Spleen (tissue), 11 donors: ENCODE data around the gene METTL23. TPM values are rescaled to one million over a fixed set of nuclear protein-coding genes. Genes with fewer than 3 reads are reported as not detected.

Experiments used
- DNase-seq: peaks from one replicate; pipeline ENCODE4 v3.0.0-alpha.2; 2020
- H3K27ac ChIP-seq, 8 donors: fragments of 200-600 bp; sonication (generic) in 7 of 8; 1 replicate in 4 of 8; 2 replicates in 4 of 8; pipeline versions ENCODE4 v1.5.0 to v1.8.0; 2016 to 2021; ENCODE audit warnings: inconsistent platforms in 4 of 8, mild to moderate bottlenecking in 4 of 8, moderate library complexity in 1 of 8
- H3K27me3 ChIP-seq, 7 donors: fragments of 200-600 bp; sonication (generic) in 6 of 7; replicated peaks in 1 of 7; 1 replicate in 4 of 7; 2 replicates in 3 of 7; pipeline versions ENCODE4 v1.5.0 to v1.8.0; 2016 to 2021; ENCODE audit warnings: inconsistent platforms in 3 of 7, mild to moderate bottlenecking in 1 of 7
- H3K36me3 ChIP-seq, 6 donors: fragments of 200-600 bp; sonication (generic) in 5 of 6; 1 replicate in 4 of 6; 2 replicates in 2 of 6; pipeline versions ENCODE4 v1.5.0 to v1.8.0; 2016 to 2021; ENCODE audit warnings: inconsistent platforms in 2 of 6
- H3K4me1 ChIP-seq, 6 donors: fragments of 200-600 bp; sonication (generic) in 5 of 6; 1 replicate in 3 of 6; 2 replicates in 3 of 6; pipeline versions ENCODE4 v1.5.0 to v1.8.0; 2016 to 2021; ENCODE audit warnings: inconsistent platforms in 3 of 6
- H3K4me3 ChIP-seq, 8 donors: fragments of 200-600 bp; sonication (generic) in 7 of 8; 1 replicate in 4 of 8; 2 replicates in 4 of 8; pipeline versions ENCODE4 v1.5.0 to v1.8.0; 2016 to 2021; ENCODE audit warnings: inconsistent platforms in 4 of 8, mild to moderate bottlenecking in 4 of 8, moderate library complexity in 2 of 8
- H3K9me3 ChIP-seq, 8 donors: fragments of 200-600 bp; sonication (generic) in 7 of 8; 1 replicate in 4 of 8; 2 replicates in 4 of 8; pipeline versions ENCODE4 v1.5.0 to v1.8.0; 2016 to 2021; ENCODE audit warnings: inconsistent platforms in 4 of 8
- CTCF ChIP-seq, 11 experiments: fragments of 200-600 bp in 7 of 11; fragments of 450-650 bp in 4 of 11; sonication (generic) in 4 of 11; IDR thresholded peaks in 8 of 11; conservative IDR thresholded peaks in 3 of 11; 1 replicate in 7 of 11; 2 replicates in 4 of 11; pipeline versions ENCODE4 v1.4.0 to v1.8.0; 2016 to 2021; ENCODE audit warnings: antibody characterized with exemption in 11 of 11, inconsistent platforms in 4 of 11, mild to moderate bottlenecking in 1 of 11
- POLR2A ChIP-seq, 3 donors: fragments of 450-650 bp; IDR thresholded peaks; one replicate each; pipeline ENCODE4 v1.5.1; 2017; ENCODE audit warnings: antibody characterized with exemption in 3 of 3, mild to moderate bottlenecking in 1 of 3
- POLR2AphosphoS5 ChIP-seq, 3 donors: sonication (generic); formaldehyde crosslinking; IDR thresholded peaks; one replicate each; pipeline ENCODE4 v1.5.1; 2017; ENCODE audit warnings: antibody characterized with exemption in 3 of 3
- WGBS, 5 donors: extraction: QIAGEN DNeasy Blood & Tissue Kit in 3 of 5; methylation state at CpG; one replicate each; pipeline versions ENCODE4 v1.1.5 to v1.1.7; 2013 to 2018; 5-methylcytosine and 5-hydroxymethylcytosine counted together
- intact Hi-C: fragments of 100-400 bp; cut with DNase I; formaldehyde crosslinking; loops from one replicate; pipeline ENCODE4 v1.15.0; 2023; ENCODE audit warnings: low total_unique reads
- polyA plus RNA-seq, 3 donors: library from polyadenylated mRNA; stranded (reverse); fragments of 200-250 nt; gene quantifications; one replicate each; pipeline ENCODE4 v1.2.1, GENCODE V29; 2013
- total RNA-seq, 7 donors: library from RNA; depleted of rRNA in 3 of 7; stranded (reverse); fragments of >200 nt in 3 of 7; fragmentation: NEBNext Ultra II Directional in 4 of 7; extraction: Animal tissue kit (Norgen Biotek cat#: 25700) in 4 of 7; gene quantifications; one replicate each; pipeline versions ENCODE4 v1.1.0 to v1.2.1, GENCODE V29; 2016 to 2021
- donor health status: healthy with polysubstance abuse.
- donor health status: DM: no; HTN: no; CAD: no; lungs with moderate emphysema.
- donor health status: DM: no; HTN: no; CAD: no.
- donor health status: Bipolar disorder and iron deficiency.
- donor health status: healthy.
- donor health status: DM: no; HTN: no; CAD: no.
- donor health status: DM: yes; HTN: yes; CAD: no.

METTL23 gene
- total and polyA plus RNA-seq, 10 donors: 35.8 to 72.7 (median 49.5) TPM

- 75 to 83% (median 79%) methylated on average over 18 to 25 of the region's 25 CpGs for WGBS, 5 donors
- H3K4me3 ChIP-seq: no peak overlapping the region
- peak; percentile 62 for DNase-seq
- TF ChIP-seq CTCF (IDR thresholded peaks at IDR 0.05 in 8 of 11, conservative IDR thresholded peaks at IDR 0.05 in 3 of 11): no peak
- no peak for TF ChIP-seq POLR2A (IDR thresholded peaks at IDR 0.05)
- no peaks in the 10 kb centered on the region for H3K9me3 ChIP-seq
- intact Hi-C loops: no loop called here
- H3K27ac ChIP-seq: peak overlapping the region in 5 of 8 donors; percentile 13 to 91 (median 85)
- H3K36me3 ChIP-seq: peaks cover 0 to 54% (median 0%) of the 10 kb centered on the region in 6 donors
- no peaks in the 10 kb centered on the region for H3K27me3 ChIP-seq
- H3K4me1 ChIP-seq: peaks cover 16 to 85% (median 50%) of the 10 kb centered on the region in 6 donors
Observed at GRCh38 chr17:76683921-76684745, 42.5 kb upstream of the METTL23 start.

GRCh38 chr17:76684756-76685155 is 41.9 kb upstream of the METTL23 start:
- H3K4me1 ChIP-seq: peaks cover 16 to 89% (median 53%) of the 10 kb centered on the region in 6 donors
- intact Hi-C loops: no loop called here
- peaks cover 0 to 54% (median 0%) of the 10 kb centered on the region in 6 donors for H3K36me3 ChIP-seq
- H3K4me3 ChIP-seq: no peak overlapping the region
- DNase-seq: peak; percentile 45
- peak overlapping the region in 6 of 8 donors; percentile 58 to 91 (median 86) for H3K27ac ChIP-seq
- TF ChIP-seq CTCF (IDR thresholded peaks at IDR 0.05 in 8 of 11, conservative IDR thresholded peaks at IDR 0.05 in 3 of 11) (no peak), POLR2A (IDR thresholded peaks at IDR 0.05) (no peak), POLR2AphosphoS5 (IDR thresholded peaks at IDR 0.05) (no peak)
- WGBS, 5 donors: 62 to 78% (median 76%) methylated on average over 4 to 7 of the region's 7 CpGs
- H3K27me3 ChIP-seq: no peaks in the 10 kb centered on the region
- no peaks in the 10 kb centered on the region for H3K9me3 ChIP-seq

GRCh38 chr17:76685366-76685765 is 41.3 kb upstream of the METTL23 start:
- Histone ChIP-seq H3K27ac (peak overlapping the region; percentile 6 to 91 (median 85)), H3K36me3 (peaks cover 0 to 51% (median 0%) of the 10 kb centered on the region in 6 donors), H3K27me3 (no peaks in the 10 kb centered on the region), H3K4me3 (no peak overlapping the region), H3K4me1 (peaks cover 21 to 95% (median 57%) of the 10 kb centered on the region in 6 donors), H3K9me3 (no peaks in the 10 kb centered on the region)
- WGBS, 5 donors: 78 to 90% (median 81%) methylated on average over 11 to 12 of the region's 12 CpGs
- intact Hi-C loops: no loop called here
- TF ChIP-seq POLR2AphosphoS5 (IDR thresholded peaks at IDR 0.05) (no peak), POLR2A (IDR thresholded peaks at IDR 0.05) (no peak), CTCF (IDR thresholded peaks at IDR 0.05 in 8 of 11, conservative IDR thresholded peaks at IDR 0.05 in 3 of 11) (no peak)
- DNase-seq: peak; percentile 68

GRCh38 chr17:76685846-76686245 is 40.8 kb upstream of the METTL23 start:
- peak overlapping the region; percentile 29 to 91 (median 85) for H3K27ac ChIP-seq
- peaks cover 18 to 99% (median 59%) of the 10 kb centered on the region in 6 donors for H3K4me1 ChIP-seq
- H3K9me3 ChIP-seq: no peaks in the 10 kb centered on the region
- intact Hi-C loops: no loop called here
- 63 to 82% (median 69%) methylated on average over 6 to 8 of the region's 8 CpGs for WGBS, 5 donors
- H3K4me3 ChIP-seq: no peak overlapping the region
- H3K27me3 ChIP-seq: no peaks in the 10 kb centered on the region
- no peak for DNase-seq
- TF ChIP-seq CTCF (IDR thresholded peaks at IDR 0.05 in 8 of 11, conservative IDR thresholded peaks at IDR 0.05 in 3 of 11) (no peak), POLR2A (IDR thresholded peaks at IDR 0.05) (no peak), POLR2AphosphoS5 (IDR thresholded peaks at IDR 0.05) (peak in 2 of 3 donors; percentile 49 to 62)
- peaks cover 0 to 46% (median 0%) of the 10 kb centered on the region in 6 donors for H3K36me3 ChIP-seq
